Hepatocyte (in vitro differentiated cells): ENCODE results near the gene NECAB3. TPM values are rescaled to one million over a fixed set of nuclear protein-coding genes. Genes with fewer than 3 reads are reported as not detected.

Source experiments
- DNase-seq: peaks from one replicate; pipeline ENCODE4 v3.0.0-alpha.2; 2016; ENCODE audit warnings: low spot score
- H2AFZ ChIP-seq: fragments of 200-600 bp; sonication (generic); 2 replicates; pipeline ENCODE4 v1.6.0; 2016; ENCODE audit warnings: antibody characterized with exemption, mild to moderate bottlenecking
- H3K27ac ChIP-seq: fragments of 200-600 bp; sonication (generic); 2 replicates; pipeline ENCODE4 v1.5.1; 2016; ENCODE audit warnings: mild to moderate bottlenecking
- H3K27me3 ChIP-seq: fragments of 200-600 bp; sonication (generic); 2 replicates; pipeline ENCODE4 v1.6.1; 2016
- H3K36me3 ChIP-seq: fragments of 200-600 bp; sonication (generic); replicated peaks from 2 replicates; pipeline ENCODE4 v1.5.1; 2016; ENCODE audit warnings: low read depth; ENCODE audit not compliant: insufficient read depth
- H3K4me1 ChIP-seq: fragments of 200-600 bp; sonication (generic); 2 replicates; pipeline ENCODE4 v1.5.1; 2016; ENCODE audit warnings: mild to moderate bottlenecking, moderate library complexity; ENCODE audit not compliant: insufficient read depth
- H3K4me2 ChIP-seq: fragments of 200-600 bp; sonication (generic); 2 replicates; pipeline ENCODE4 v1.6.0; 2016
- H3K4me3 ChIP-seq: fragments of 200-600 bp; sonication (generic); 2 replicates; pipeline ENCODE4 v1.5.1; 2016; ENCODE audit warnings: mild to moderate bottlenecking
- H3K79me2 ChIP-seq: fragments of 200-600 bp; sonication (generic); 2 replicates; pipeline ENCODE4 v1.6.0; 2017; ENCODE audit warnings: mild to moderate bottlenecking
- H3K9me2 ChIP-seq: fragments of 200-600 bp; sonication (generic); replicated peaks from 2 replicates; pipeline ENCODE4 v1.6.0; 2017; ENCODE audit warnings: mild to moderate bottlenecking; ENCODE audit not compliant: insufficient read depth
- H3K9me3 ChIP-seq: fragments of 200-600 bp; sonication (generic); 2 replicates; pipeline ENCODE4 v1.5.1; 2016; ENCODE audit warnings: low read depth, mild to moderate bottlenecking
- H4K20me1 ChIP-seq: fragments of 200-600 bp; sonication (generic); 2 replicates; pipeline ENCODE4 v1.6.0; 2016; ENCODE audit warnings: mild to moderate bottlenecking; ENCODE audit not compliant: insufficient read depth, poor library complexity, severe bottlenecking
- EZH2 ChIP-seq: fragments of 200-600 bp; sonication (generic); IDR thresholded peaks from 2 replicates; pipeline ENCODE4 v1.6.1; 2016; ENCODE audit warnings: antibody characterized with exemption, mild to moderate bottlenecking, borderline replicate concordance
- EZH2phosphoT487 ChIP-seq: fragments of 200-600 bp; sonication (generic); IDR thresholded peaks from one replicate; pipeline ENCODE4 v1.6.1; 2018; ENCODE audit warnings: antibody characterized with exemption, mild to moderate bottlenecking, low read depth, moderate library complexity; ENCODE audit not compliant: unreplicated experiment, severe bottlenecking
- WGBS: methylation state at CpG from one replicate; pipeline ENCODE4 v1.1.6; 2016; ENCODE audit warnings: low lambda C conversion rate; ENCODE audit errors: missing lambda C conversion rate; 5-methylcytosine and 5-hydroxymethylcytosine counted together
- polyA plus RNA-seq: library from polyadenylated mRNA; unstranded; fragments of >200 nt; fragmentation: Nextera tagmentation; extraction: Ambion mirVana; gene quantifications from 2 replicates; pipeline ENCODE4 v1.2.1, GENCODE V29; 2016
- total RNA-seq: library from RNA; depleted of rRNA; stranded (reverse); fragments of >200 nt; gene quantifications from 2 replicates; pipeline ENCODE4 v1.2.3, GENCODE V29; 2014
- TF ChIP-seq, protein P1 (sequence below): fragments of 200-600 bp; sonication (generic); IDR thresholded peaks from 2 replicates; pipeline ENCODE4 v1.5.1; 2016; ENCODE audit warnings: antibody characterized with exemption, mild to moderate bottlenecking; ENCODE audit not compliant: poor library complexity

Gene NECAB3
- total and polyA plus RNA-seq, 2 experiments from 2014 or later, result 50.6 to 55.4 TPM

DNA sequence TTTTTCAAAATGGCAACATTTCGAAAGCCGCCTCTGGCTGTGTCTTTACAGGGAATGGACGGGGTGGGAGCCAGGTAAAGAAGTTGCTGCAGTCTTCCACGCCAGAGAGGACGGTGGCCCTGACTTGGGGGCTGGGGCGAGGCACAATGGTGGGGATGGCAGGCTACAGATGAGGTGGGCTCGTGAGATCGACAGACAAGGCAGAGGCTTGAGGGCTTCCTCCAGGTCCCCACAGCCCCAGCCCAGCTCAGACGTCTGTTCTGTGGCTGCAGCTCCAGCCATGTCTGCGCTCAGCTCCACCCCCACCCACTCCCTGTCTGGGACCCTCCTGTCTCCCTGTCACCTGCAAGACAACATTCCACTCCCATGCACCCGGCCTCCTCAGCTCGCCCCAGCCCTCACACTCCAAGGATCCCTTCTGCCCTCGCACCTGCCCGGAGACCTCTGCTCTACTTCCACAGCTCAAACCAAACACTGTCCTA is 19.5 kb downstream of the NECAB3 start:
- H3K36me3 ChIP-seq, result no peaks in the 10 kb centered on the region
- H3K4me2 ChIP-seq, result peak overlapping the region; percentile 46
- peak overlapping the region; percentile 93 for H3K27ac ChIP-seq
- H3K4me3 ChIP-seq, result no peak overlapping the region
- H3K9me3 ChIP-seq, result no peaks in the 10 kb centered on the region
- no peak overlapping the region for H2AFZ ChIP-seq
- no peaks in the 10 kb centered on the region for H3K27me3 ChIP-seq
- peak; percentile 60 for DNase-seq
- H4K20me1 ChIP-seq, result no peaks in the 10 kb centered on the region
- 71% methylated on average over 14 of the region's 14 CpGs for WGBS
- TF ChIP-seq EZH2phosphoT487 (no peak), EZH2 (no peak)
- TF ChIP-seq, protein P1, sequence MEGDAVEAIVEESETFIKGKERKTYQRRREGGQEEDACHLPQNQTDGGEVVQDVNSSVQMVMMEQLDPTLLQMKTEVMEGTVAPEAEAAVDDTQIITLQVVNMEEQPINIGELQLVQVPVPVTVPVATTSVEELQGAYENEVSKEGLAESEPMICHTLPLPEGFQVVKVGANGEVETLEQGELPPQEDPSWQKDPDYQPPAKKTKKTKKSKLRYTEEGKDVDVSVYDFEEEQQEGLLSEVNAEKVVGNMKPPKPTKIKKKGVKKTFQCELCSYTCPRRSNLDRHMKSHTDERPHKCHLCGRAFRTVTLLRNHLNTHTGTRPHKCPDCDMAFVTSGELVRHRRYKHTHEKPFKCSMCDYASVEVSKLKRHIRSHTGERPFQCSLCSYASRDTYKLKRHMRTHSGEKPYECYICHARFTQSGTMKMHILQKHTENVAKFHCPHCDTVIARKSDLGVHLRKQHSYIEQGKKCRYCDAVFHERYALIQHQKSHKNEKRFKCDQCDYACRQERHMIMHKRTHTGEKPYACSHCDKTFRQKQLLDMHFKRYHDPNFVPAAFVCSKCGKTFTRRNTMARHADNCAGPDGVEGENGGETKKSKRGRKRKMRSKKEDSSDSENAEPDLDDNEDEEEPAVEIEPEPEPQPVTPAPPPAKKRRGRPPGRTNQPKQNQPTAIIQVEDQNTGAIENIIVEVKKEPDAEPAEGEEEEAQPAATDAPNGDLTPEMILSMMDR, result no peak
- peaks cover 26% of the 10 kb centered on the region for H3K4me1 ChIP-seq
- H3K9me2 ChIP-seq, result no peaks in the 10 kb centered on the region
- no peaks in the 10 kb centered on the region for H3K79me2 ChIP-seq

GRCh38 chr20:33653900-33654596 is 20.2 kb downstream of the NECAB3 start:
- Histone ChIP-seq H3K79me2 (no peaks in the 10 kb centered on the region), H4K20me1 (no peaks in the 10 kb centered on the region), H3K9me3 (no peaks in the 10 kb centered on the region), H2AFZ (no peak overlapping the region), H3K36me3 (no peaks in the 10 kb centered on the region), H3K4me1 (peaks cover 26% of the 10 kb centered on the region), H3K4me3 (no peak overlapping the region), H3K27me3 (no peaks in the 10 kb centered on the region), H3K9me2 (no peaks in the 10 kb centered on the region), H3K4me2 (peak overlapping the region; percentile 57), H3K27ac (peak overlapping the region; percentile 93)
- WGBS, result 82% methylated on average over 11 of the region's 11 CpGs
- no peak for TF ChIP-seq EZH2
- no peak for TF ChIP-seq EZH2phosphoT487
- TF ChIP-seq, protein P1, result no peak
- DNase-seq, result peak; percentile 96

DNA sequence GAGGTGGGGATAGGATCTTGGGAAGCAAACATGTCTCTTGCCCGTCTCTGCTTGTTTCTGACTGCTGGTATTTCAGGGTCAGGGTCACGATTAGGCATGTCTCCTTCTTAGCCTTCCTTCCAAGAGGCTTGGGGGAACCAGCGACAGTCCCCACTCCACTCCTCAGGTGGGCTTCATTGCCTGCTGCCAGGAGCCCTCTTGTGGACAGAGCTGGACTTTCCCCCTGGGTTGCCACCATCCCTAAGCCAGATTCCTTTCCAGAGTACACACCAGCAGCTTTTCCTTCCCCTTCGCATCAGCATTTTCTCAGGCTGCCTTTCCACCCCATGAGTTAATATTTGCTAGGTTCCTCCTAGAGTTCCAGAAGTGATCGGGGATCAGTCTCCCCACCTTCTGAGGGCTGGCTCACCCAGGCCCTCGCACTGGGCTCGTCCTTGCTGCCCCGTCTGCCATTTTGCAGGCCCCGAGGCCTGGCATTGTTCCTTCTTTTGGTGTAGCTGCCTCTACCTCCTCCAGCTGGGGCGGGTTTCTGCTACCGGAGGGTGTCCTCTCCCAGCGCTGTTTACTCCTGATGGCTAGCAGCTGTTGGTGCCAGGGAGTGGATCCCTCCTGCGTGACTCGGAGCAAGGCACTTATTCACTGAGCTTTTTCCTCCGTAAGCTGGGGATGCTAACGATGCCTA is 20.9 kb downstream of the NECAB3 start:
- H3K36me3 ChIP-seq, result no peaks in the 10 kb centered on the region
- no peak overlapping the region for H3K4me3 ChIP-seq
- H3K9me3 ChIP-seq, result no peaks in the 10 kb centered on the region
- H3K79me2 ChIP-seq, result no peaks in the 10 kb centered on the region
- H2AFZ ChIP-seq, result no peak overlapping the region
- TF ChIP-seq, protein P1, result peak; percentile 98
- TF ChIP-seq EZH2phosphoT487 (no peak), EZH2 (no peak)
- peak overlapping the region; percentile 93 for H3K27ac ChIP-seq
- no peaks in the 10 kb centered on the region for H4K20me1 ChIP-seq
- peak; percentile 89 for DNase-seq
- peak overlapping the region; percentile 57 for H3K4me2 ChIP-seq
- H3K9me2 ChIP-seq, result no peaks in the 10 kb centered on the region
- 51% methylated on average over 16 of the region's 16 CpGs for WGBS
- peaks cover 26% of the 10 kb centered on the region for H3K4me1 ChIP-seq
- H3K27me3 ChIP-seq, result no peaks in the 10 kb centered on the region
